Activated T-cell treated with anti-CD3 and anti-CD28 coated beads, Interleukin-2, amount 50 U/mL, for 24 hours (primary cell): ENCODE measurements around the gene HES7.
"Not testable (repeated sequence)": the region's sequence is repeated elsewhere in the genome, so short reads cannot be mapped to it uniquely, and the experiment has no call there.

Experiments used
- DNase-seq: peaks from one replicate; pipeline ENCODE4 v3.0.0-alpha.2; 2020
- H3K27ac Mint-ChIP-seq: 2 replicates; pipeline ENCODE4 v1.8.0; 2020; ENCODE audit warnings: mild to moderate bottlenecking, mixed read lengths
- H3K27me3 Mint-ChIP-seq: 2 replicates; pipeline ENCODE4 v1.8.0; 2020; ENCODE audit warnings: mixed read lengths
- H3K36me3 Mint-ChIP-seq: 2 replicates; pipeline ENCODE4 v1.8.0; 2020; ENCODE audit warnings: low read depth, mixed read lengths
- H3K4me1 Mint-ChIP-seq: 2 replicates; pipeline ENCODE4 v1.8.0; 2020; ENCODE audit warnings: low read depth, mixed read lengths
- H3K4me3 Mint-ChIP-seq: 2 replicates; pipeline ENCODE4 v1.8.0; 2020; ENCODE audit warnings: mild to moderate bottlenecking, moderate library complexity, mixed read lengths
- H3K9me3 Mint-ChIP-seq: 2 replicates; pipeline ENCODE4 v1.8.0; 2020; ENCODE audit warnings: mixed read lengths

The HES7 gene

DNA sequence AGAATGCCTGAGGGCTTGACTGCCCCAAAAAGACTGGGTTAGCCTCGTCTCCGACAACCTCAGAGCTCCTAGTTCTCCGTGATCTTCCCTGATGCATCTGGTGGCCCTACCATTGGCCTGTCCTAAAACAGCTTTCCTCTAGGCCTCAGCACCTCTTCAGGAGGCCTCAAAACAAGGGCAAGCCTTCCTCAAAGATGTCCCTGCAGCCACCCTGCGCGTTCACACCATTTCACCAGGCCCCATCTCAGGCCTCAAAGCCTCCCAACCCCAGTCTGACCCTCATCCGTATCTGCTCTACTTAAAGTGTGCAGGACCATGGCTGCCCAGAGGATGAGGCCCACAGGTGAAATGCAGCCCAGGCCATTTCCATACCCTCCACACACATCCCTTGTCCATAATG is 13.0 kb downstream of the HES7 start:
- no peaks in the 10 kb centered on the region for H3K36me3 Mint-ChIP-seq
- peaks cover 40% of the 10 kb centered on the region for H3K27me3 Mint-ChIP-seq
- H3K9me3 Mint-ChIP-seq = no peaks in the 10 kb centered on the region
- H3K4me1 Mint-ChIP-seq = peaks cover 6% of the 10 kb centered on the region
- H3K27ac Mint-ChIP-seq = no peak overlapping the region
- H3K4me3 Mint-ChIP-seq = no peak overlapping the region
- DNase-seq = no peak

DNA sequence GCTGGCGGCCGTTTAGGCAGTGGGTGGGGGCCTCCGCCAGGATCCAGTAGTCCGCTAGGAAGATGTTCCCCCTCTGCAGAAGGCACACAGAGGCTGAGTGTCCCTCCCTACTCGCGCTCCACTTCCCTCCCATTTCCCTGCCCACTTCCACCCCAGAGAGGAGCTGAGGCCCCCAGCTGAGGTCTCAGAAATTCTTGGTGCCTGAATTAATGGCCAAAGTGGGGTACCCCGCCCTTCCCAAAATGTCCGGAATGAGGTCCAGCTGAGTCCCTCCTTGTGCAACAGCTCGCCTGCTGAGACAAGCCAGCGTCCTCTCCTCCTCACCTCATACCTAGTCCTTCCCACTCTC is 13.5 kb downstream of the HES7 start:
- H3K27ac Mint-ChIP-seq = no peak overlapping the region
- peaks cover 37% of the 10 kb centered on the region for H3K27me3 Mint-ChIP-seq
- H3K36me3 Mint-ChIP-seq = no peaks in the 10 kb centered on the region
- H3K4me1 Mint-ChIP-seq = peaks cover 6% of the 10 kb centered on the region
- DNase-seq = no peak
- no peaks in the 10 kb centered on the region for H3K9me3 Mint-ChIP-seq
- H3K4me3 Mint-ChIP-seq = no peak overlapping the region

DNA sequence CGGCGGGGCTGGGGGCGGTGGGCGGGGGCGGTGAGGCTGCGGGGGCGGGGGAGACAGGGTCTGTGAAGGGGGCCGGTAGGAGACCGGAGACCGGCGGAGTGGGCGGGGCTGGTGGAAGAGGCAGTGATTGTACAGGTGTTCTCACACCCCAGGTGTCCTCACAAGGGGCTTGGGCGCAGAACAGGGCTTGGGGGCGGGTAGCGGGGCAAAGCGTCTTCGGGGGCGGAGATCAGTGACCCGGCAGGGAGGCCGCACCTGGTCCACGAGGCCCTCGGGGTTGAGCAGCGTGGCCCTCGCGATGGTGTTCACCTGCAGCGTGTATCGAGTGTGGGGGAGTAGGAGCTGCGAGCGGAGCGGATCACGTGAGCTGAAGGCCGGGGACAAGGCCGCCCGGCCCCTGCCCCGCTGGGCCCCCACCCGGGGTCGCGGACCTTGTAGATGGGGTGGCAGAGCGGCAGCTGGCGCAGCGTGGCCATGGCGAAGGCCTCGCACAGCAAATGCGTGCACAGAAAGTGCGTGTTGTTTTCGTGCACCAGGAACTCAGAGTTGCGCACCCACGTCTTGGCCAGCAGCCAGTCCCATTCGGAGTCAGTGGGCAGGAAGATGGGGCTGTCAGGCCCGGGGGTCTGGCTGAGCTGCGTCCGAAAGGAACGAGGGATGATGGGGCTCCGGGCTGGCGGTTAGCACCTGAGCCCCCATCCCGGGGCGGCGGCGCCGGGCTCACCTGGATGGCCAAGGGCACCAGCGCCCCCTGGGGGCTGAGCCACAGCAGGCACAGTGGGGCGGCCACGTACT is 14.0 kb downstream of the HES7 start:
- H3K36me3 Mint-ChIP-seq = no peaks in the 10 kb centered on the region
- H3K27ac Mint-ChIP-seq = no peak overlapping the region
- peak; percentile 87 for DNase-seq
- H3K9me3 Mint-ChIP-seq = no peaks in the 10 kb centered on the region
- H3K4me3 Mint-ChIP-seq = peak overlapping the region; percentile 56
- H3K27me3 Mint-ChIP-seq = peaks cover 31% of the 10 kb centered on the region
- peaks cover 6% of the 10 kb centered on the region for H3K4me1 Mint-ChIP-seq

DNA sequence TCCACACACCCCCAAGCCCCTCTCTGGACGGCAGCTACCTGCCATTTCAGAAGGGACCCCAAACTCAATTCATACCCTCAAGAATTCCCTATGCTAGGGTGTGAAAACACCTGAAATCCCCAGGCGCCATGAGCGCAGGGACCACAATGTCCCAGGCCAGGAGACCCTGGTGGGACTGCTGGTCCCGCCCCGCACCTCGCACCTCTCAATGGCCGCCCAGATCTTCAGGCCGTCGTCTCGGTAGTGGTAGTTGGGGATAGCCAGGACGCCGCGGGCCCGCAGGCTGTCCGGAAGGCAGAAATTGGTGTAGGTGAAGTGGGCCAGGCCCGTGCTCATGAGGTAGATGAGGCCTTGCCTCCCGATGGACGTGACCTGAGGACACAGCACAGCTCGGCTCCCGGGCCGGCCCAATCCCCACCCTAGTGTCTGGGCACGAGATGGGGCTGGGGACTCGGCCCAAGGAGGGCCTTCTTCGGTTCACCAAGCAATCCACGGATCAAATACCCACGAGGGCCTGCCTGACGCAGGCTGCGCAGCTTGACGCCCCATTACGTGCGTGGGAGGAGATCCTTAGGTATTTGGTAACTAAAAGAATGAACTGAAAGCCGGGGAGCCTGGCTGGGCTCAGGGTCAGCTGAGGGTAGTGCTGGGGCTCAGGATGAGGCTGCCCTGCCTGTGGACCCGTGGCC is 14.8 kb downstream of the HES7 start:
- Mint-ChIP-seq H3K27me3 (peaks cover 24% of the 10 kb centered on the region), H3K4me1 (peaks cover 6% of the 10 kb centered on the region), H3K27ac (no peak overlapping the region), H3K9me3 (no peaks in the 10 kb centered on the region), H3K4me3 (no peak overlapping the region), H3K36me3 (no peaks in the 10 kb centered on the region)
- DNase-seq = no peak

DNA sequence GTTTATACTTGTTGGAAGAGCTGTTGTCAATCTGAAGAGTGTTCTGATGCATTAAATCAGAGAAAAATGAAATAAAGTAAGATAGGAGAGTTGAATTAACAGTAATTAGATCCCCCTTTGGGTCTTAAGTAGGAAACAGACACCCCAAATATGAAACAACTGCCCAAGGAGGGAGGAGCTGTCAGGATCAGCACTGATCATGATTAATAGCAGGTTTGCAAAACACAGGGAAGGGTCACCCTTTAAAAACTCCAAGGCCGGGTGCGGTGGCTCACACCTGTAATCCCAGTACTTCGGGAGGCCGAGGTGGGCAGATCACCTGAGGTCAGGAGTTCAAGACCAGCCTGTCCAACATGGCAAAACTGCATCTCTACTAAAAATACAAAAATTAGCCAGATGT is 16.9 kb downstream of the HES7 start:
- DNase-seq, H3K9me3 Mint-ChIP-seq, H3K36me3 Mint-ChIP-seq, H3K27ac Mint-ChIP-seq, H3K27me3 Mint-ChIP-seq, H3K4me3 Mint-ChIP-seq, H3K4me1 Mint-ChIP-seq: not testable (repeated sequence)

DNA sequence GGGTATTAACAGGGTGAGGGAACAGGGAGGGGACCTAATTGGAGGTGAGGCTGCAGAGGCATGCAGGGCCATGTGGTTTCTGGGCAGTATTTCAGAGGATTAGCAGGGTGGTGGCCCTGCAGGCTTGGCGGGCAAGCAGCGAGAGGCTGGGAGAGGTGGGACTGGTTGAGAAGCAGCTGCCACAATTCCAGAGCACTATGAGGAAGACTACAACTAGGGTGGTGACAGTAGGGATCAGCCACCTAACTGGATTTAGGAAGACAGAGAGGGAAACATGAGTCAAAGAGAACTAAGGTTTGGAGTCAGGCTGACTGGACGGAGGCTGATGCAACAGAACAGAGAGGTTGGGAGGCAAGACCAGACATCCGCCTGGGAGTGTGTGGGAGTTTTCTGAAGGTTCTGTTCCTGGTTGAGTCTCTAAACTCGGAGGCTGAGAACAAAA is 17.9 kb downstream of the HES7 start:
- peaks cover 6% of the 10 kb centered on the region for H3K4me1 Mint-ChIP-seq
- no peak overlapping the region for H3K4me3 Mint-ChIP-seq
- peak overlapping the region; percentile 4 for H3K27ac Mint-ChIP-seq
- no peak for DNase-seq
- no peaks in the 10 kb centered on the region for H3K36me3 Mint-ChIP-seq
- no peaks in the 10 kb centered on the region for H3K9me3 Mint-ChIP-seq
- H3K27me3 Mint-ChIP-seq = peaks cover under 1% of the 10 kb centered on the region

DNA sequence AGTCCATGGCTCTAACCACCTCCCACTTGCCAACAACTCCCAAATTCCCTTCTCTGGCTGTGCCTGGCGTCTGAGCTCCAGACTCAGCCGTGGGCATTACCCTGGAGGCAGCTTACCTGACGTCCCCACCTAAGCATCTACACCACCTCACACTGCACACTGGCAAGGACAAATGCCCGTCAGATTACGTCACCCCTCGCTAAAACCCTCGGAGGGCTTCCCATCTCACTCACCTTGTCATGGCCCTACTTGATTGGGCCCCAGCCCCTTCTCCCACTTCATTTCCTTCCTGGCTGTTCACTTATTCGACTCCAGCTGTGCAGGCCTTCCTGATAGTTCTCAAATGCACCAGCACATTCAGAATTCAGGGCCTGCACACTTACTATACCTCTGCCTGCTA is 19.0 kb downstream of the HES7 start:
- H3K27me3 Mint-ChIP-seq = no peaks in the 10 kb centered on the region
- no peaks in the 10 kb centered on the region for H3K36me3 Mint-ChIP-seq
- H3K4me3 Mint-ChIP-seq = no peak overlapping the region
- DNase-seq = no peak
- no peak overlapping the region for H3K27ac Mint-ChIP-seq
- H3K9me3 Mint-ChIP-seq = no peaks in the 10 kb centered on the region
- H3K4me1 Mint-ChIP-seq = peaks cover 3% of the 10 kb centered on the region

DNA sequence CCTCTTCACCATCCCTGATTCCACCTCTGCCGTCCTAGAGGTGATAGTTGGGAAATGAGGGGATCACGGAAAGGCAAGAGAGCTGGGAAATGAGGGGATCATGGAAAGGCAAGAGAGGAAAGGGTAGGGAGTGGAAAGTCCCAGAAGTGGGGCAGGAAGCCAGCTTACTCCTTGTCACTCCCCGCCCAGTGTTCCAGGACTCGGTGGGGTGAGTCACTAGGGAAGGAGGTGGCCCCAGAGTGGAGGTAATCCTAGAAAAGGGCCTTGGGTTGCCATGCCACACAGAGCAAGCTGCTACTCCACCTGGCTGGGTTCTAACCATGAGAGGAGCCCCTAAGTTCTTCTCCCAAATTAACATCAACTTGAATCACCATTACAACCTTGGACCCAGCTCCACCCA is 20.4 kb downstream of the HES7 start:
- Mint-ChIP-seq H3K4me1 (no peaks in the 10 kb centered on the region), H3K9me3 (no peaks in the 10 kb centered on the region), H3K36me3 (no peaks in the 10 kb centered on the region), H3K27ac (no peak overlapping the region), H3K4me3 (no peak overlapping the region), H3K27me3 (no peaks in the 10 kb centered on the region)
- no peak for DNase-seq

DNA sequence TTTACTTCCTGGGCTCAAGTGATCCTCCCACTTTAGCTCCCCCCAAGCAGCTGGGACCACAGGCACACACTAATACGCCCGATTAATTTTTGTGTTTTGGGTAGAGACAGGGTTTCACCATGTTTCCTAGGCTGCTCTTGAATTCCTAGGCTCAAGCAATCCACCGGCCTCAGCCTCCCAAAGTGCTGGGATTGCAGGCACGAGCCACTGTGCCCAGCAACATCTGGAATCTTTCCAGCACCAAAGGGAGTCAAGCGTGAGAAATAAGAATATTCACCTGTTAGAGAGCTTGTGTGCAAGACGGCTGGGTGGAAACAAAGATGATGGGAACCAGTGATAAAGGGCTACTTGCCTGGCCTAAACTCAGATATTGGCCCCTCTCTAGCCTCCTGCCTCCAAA is 22.2 kb downstream of the HES7 start:
- Mint-ChIP-seq H3K4me1 (no peaks in the 10 kb centered on the region), H3K9me3 (no peaks in the 10 kb centered on the region), H3K27me3 (no peaks in the 10 kb centered on the region), H3K4me3 (no peak overlapping the region), H3K36me3 (no peaks in the 10 kb centered on the region), H3K27ac (no peak overlapping the region)
- DNase-seq = no peak

DNA sequence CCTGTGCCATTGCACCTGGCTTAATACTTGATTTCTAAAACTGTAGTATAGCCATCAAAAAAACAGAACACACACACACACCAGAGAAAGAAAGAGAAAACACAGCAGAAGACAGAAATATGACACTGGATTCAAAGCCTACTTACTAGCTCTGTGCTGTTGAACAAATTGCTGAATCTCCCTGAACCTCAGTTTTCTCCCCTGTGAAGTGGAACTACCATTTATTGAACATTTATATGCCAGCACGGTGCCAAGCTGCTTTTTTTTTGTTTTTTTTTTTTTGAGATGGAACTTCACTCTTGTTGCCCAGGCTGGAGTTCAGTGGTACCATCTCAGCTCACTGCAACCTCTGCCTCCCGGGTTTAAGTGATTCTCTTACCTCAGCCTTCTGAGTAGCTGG is 23.1 kb downstream of the HES7 start:
- no peak for DNase-seq
- Mint-ChIP-seq H3K36me3 (no peaks in the 10 kb centered on the region), H3K4me3 (no peak overlapping the region), H3K27ac (no peak overlapping the region), H3K27me3 (no peaks in the 10 kb centered on the region), H3K4me1 (no peaks in the 10 kb centered on the region), H3K9me3 (no peaks in the 10 kb centered on the region)

DNA sequence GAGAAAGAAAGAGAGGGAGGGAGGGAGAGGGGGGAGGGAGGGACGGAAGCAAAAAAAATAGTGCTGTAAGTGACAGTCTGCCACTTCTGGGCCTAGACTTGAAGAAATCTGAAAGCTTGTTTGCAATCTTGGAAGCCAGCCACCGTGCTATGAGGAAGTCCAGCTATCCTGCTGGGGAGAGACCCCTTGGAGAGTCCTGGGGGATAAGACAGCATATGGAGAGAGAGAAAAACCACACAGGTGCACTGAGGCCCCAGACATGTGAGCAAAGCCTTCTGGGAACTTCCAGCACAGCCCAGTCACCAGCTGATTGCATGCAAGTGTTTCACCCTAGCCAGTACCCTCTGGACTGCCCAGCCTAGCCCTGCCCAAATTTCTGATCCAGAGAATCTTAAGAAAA is 23.8 kb downstream of the HES7 start:
- Mint-ChIP-seq H3K27ac (no peak overlapping the region), H3K4me1 (no peaks in the 10 kb centered on the region), H3K36me3 (no peaks in the 10 kb centered on the region), H3K9me3 (no peaks in the 10 kb centered on the region), H3K27me3 (no peaks in the 10 kb centered on the region), H3K4me3 (no peak overlapping the region)
- DNase-seq = no peak

DNA sequence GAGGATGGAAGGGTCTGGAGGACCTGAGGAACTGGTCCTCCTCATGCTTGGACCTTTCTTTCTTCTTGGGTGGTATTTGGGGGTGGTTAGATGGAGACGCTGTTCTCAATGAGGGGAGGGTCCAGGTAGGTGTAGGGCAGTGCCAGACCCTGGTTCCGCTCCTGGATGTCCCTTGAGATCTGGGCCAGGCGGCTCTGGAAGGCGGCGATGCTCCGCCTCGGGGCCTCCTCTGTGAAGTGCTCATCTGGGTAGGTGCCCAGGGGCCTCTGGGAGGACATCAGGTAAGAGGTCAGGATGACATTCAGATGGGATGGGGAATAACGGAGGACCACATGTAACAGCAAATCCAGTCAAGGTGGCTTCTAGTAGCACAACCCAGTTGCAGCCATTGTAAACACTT is 27.4 kb downstream of the HES7 start:
- no peaks in the 10 kb centered on the region for H3K36me3 Mint-ChIP-seq
- DNase-seq = no peak
- no peak overlapping the region for H3K27ac Mint-ChIP-seq
- H3K27me3 Mint-ChIP-seq = peaks cover 9% of the 10 kb centered on the region
- no peaks in the 10 kb centered on the region for H3K9me3 Mint-ChIP-seq
- no peak overlapping the region for H3K4me3 Mint-ChIP-seq
- peaks cover 8% of the 10 kb centered on the region for H3K4me1 Mint-ChIP-seq

DNA sequence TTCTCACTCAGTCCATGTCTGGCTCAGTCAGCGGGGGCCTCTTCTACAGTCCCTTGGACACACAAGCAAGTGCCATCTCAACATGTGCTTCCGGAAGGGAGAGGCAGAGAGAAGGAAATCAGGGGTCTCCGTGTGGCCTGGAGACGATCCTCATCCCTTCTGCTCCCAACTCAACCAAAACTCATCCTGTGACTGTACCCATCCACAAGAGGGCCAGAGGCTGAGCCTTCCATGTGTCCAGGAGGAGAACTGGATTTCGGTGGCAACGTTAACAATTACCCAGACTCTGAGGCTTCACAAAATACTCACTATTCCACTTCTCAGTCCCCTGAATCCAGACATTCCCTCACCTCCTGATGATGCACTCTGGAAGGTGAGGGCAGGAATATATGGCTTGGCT is 28.5 kb downstream of the HES7 start:
- Mint-ChIP-seq H3K36me3 (no peaks in the 10 kb centered on the region), H3K4me1 (peaks cover 8% of the 10 kb centered on the region), H3K9me3 (no peaks in the 10 kb centered on the region), H3K4me3 (no peak overlapping the region), H3K27ac (no peak overlapping the region), H3K27me3 (peaks cover 18% of the 10 kb centered on the region)
- DNase-seq = no peak

DNA sequence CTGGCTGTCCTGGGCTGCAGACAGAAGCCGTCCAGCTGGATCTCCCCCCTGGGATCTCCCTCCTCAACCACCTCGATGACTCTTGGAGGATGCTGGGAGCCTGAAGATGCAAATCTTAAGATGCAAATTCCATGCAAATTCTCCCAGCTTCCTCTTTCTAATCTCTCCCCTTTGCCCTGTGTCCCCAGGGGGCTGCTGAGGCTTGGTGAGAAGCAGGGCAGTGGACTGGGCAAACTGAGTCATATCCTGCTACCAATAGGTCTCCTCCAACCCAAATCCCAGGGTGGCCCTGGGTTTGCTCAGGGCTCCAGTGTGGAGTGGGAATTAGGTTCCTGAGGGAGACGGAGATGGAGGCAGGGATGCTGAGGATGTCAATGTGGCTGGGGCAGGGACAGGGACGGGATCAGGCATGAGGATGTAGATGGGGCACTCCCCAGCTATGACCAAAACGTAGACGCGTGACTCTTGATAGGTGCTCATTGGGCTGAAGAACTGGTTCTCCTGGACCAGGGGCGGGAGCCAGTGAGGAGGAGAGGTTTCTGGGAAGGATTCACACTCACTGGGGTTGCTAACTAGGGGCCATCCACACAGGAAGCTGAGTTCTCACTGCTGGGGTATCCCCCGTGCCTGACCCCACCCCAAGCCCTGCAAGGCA is 32.7 kb downstream of the HES7 start:
- Mint-ChIP-seq H3K27me3 (peaks cover 37% of the 10 kb centered on the region), H3K9me3 (no peaks in the 10 kb centered on the region), H3K27ac (no peak overlapping the region), H3K4me3 (no peak overlapping the region), H3K4me1 (peaks cover 8% of the 10 kb centered on the region), H3K36me3 (no peaks in the 10 kb centered on the region)
- no peak for DNase-seq

DNA sequence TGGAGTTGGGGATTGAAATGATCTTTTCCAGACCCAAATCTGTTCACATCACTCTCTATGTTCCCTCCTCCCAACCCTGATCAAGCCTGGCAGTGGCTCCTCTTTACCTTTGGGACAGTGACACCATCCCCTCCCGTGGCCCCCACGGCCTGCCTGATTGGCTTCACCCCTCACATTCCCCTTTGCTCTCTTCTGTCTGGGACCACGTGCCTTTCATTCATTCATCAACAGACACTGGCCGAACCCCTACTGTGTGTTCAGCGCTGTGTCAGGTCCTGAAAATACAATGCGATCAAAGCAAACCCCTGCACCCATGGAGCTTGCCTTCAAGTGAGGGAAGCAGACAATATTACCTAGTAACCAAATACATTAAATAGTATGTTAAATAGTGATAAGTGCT is 34.2 kb downstream of the HES7 start:
- Mint-ChIP-seq H3K36me3 (no peaks in the 10 kb centered on the region), H3K27me3 (peaks cover 40% of the 10 kb centered on the region), H3K27ac (no peak overlapping the region), H3K4me1 (peaks cover 6% of the 10 kb centered on the region), H3K4me3 (no peak overlapping the region), H3K9me3 (no peaks in the 10 kb centered on the region)
- DNase-seq = no peak
